HG03039 (cell line): ENCODE results near the gene KRTAP9-7.
"Not testable (repeated sequence)": the region's sequence is repeated elsewhere in the genome, so short reads cannot be mapped to it uniquely, and the experiment has no call there.

Experiments used
- ATAC-seq: cut with Tn5 transposase; IDR thresholded peaks from one replicate; pipeline ENCODE4 v1.9.1; 2021; ENCODE audit warnings: mild to moderate bottlenecking, moderate library complexity; ENCODE audit not compliant: unreplicated experiment

The KRTAP9-7 gene, protein sequence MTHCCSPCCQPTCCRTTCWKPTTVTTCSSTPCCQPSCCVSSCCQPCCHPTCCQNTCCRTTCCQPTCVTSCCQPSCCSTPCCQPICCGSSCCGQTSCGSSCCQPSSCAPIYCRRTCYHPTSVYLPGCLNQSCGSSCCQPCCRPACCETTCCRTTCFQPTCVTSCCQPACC

DNA sequence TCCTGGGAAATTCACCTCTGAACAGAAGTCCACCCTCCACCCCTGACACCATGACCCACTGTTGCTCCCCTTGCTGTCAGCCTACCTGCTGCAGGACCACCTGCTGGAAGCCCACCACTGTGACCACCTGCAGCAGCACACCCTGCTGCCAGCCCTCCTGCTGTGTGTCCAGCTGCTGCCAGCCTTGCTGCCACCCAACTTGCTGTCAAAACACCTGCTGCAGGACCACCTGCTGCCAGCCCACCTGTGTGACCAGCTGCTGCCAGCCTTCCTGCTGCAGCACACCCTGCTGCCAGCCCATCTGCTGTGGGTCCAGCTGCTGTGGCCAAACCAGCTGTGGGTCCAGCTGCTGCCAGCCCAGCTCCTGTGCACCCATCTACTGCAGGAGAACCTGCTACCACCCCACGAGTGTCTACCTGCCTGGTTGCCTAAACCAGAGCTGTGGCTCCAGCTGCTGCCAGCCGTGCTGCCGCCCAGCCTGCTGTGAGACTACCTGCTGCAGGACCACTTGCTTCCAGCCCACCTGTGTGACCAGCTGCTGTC is at the start of gene KRTAP9-7:
KRTAP9-7 (plus strand) TSS at position 51 of the 543 bp plus-strand sequence; CDS start at position 51, 0 bp downstream.
- ATAC-seq: not testable (repeated sequence)

DNA sequence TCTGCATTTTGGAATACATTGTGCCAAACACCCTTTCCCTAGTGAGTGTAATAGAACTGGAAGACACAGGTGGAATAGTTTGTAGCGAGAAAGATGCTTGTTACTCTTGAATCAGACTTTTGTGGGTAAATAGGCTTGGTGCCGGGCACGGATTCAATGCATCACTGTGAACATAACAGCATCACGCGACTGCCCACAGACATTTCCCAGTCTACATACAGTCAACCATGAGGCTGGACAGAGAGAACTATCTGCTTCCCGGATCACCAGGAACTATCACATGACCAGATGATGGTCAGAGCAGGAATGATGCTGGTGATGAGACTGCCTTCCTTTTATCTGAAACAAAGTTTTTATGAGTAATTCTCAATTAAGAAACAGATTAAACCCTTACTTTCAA is 49.4 kb upstream of the KRTAP9-7 start:
- no peak for ATAC-seq

- not testable (repeated sequence) for ATAC-seq
Observed at GRCh38 chr17:41226598-41227095, 48.9 kb upstream of the KRTAP9-7 start, which contains the start of gene KRTAP9-2. TSS of gene KRTAP9-2 (plus strand) at chr17:41226648. CDS start at chr17:41226655, 7 bp downstream.

DNA sequence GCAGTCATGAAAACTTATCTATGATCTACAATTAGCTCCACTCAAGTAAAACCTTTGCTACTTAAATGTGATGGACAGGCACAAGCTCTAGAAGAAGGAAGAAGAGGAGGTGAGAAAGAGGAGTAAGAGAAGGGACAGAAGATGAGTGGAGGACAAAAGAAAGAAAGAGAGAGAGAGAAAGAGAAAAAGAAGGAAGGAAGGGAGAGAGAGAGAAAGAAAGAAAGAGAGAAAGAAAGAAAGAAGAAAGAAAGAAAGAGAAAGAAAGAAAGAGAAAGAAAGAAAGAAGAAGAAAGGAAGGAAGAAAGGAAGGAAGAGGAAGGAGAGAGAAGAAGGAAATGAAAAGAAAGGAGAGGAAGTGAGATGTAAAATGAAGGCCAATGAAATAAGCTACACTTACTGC is 45.4 kb upstream of the KRTAP9-7 start:
- ATAC-seq: no peak

- no peak for ATAC-seq
Observed at GRCh38 chr17:41231731-41232130, 43.8 kb upstream of the KRTAP9-7 start.

DNA sequence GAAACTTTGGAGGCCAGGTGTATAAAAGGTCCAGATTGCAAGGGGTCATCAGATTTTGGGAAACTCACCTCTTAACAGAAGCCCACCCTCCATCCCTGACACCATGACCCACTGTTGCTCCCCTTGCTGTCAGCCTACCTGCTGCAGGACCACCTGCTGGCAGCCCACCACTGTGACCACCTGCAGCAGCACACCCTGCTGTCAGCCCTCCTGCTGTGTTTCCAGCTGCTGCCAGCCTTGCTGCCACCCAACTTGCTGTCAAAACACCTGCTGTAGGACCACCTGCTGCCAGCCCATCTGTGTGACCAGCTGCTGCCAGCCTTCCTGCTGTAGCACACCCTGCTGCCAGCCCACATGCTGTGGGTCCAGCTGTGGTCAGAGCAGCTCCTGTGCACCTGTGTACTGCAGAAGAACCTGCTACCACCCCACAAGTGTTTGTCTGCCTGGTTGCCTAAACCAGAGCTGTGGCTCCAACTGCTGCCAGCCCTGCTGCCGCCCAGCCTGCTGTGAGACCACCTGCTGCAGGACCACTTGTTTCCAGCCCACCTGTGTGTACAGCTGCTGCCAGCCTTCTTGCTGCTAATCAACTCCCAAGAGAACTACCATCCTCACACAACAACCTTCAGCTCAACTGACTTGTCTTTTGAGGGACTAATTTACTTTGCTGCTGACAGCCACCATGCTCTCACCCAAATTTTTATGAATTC is 42.9 kb upstream of the KRTAP9-7 start, which contains the start of gene KRTAP9-3:
KRTAP9-3 (plus strand) TSS at position 51 of the 707 bp plus-strand sequence; CDS start at position 104, 53 bp downstream.
- ATAC-seq: not testable (repeated sequence)

- ATAC-seq: not testable (repeated sequence)
Observed at GRCh38 chr17:41237116-41237515, 38.4 kb upstream of the KRTAP9-7 start.

GRCh38 chr17:41237949-41238437 is 37.5 kb upstream of the KRTAP9-7 start, which contains the start of gene KRTAP9-8:
TSS of gene KRTAP9-8 (plus strand) at chr17:41237999. CDS start at chr17:41238052, 53 bp downstream.
- ATAC-seq: not testable (repeated sequence)

- not testable (repeated sequence) for ATAC-seq
Observed at GRCh38 chr17:41246995-41247787, 28.3 kb upstream of the KRTAP9-7 start.

- not testable (repeated sequence) for ATAC-seq
Observed at GRCh38 chr17:41249637-41250240, 25.8 kb upstream of the KRTAP9-7 start, which contains the start of gene KRTAP9-4. TSS of gene KRTAP9-4 (plus strand) at chr17:41249687. CDS start at chr17:41249721, 34 bp downstream.

DNA sequence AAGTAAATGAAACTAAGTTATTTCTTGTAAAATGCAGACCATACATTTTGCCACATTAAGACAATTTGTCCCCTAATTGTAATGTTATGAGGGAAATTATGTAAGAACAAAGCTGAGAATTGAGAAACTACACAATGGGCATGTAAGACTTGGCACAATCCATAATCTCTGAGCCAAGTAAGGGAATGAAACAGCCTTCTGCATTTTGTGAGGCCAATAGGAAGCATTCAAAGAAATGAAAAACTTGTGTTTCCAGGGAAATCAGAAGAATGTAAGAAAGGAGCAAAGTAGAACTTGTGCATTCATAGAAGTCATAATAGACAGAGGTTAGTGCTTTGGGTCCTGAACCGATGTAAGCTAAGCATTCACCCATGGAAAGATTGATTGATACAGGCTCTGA is 24.2 kb upstream of the KRTAP9-7 start:
- no peak for ATAC-seq

GRCh38 chr17:41254861-41255260 is 20.6 kb upstream of the KRTAP9-7 start:
- ATAC-seq: no peak

DNA sequence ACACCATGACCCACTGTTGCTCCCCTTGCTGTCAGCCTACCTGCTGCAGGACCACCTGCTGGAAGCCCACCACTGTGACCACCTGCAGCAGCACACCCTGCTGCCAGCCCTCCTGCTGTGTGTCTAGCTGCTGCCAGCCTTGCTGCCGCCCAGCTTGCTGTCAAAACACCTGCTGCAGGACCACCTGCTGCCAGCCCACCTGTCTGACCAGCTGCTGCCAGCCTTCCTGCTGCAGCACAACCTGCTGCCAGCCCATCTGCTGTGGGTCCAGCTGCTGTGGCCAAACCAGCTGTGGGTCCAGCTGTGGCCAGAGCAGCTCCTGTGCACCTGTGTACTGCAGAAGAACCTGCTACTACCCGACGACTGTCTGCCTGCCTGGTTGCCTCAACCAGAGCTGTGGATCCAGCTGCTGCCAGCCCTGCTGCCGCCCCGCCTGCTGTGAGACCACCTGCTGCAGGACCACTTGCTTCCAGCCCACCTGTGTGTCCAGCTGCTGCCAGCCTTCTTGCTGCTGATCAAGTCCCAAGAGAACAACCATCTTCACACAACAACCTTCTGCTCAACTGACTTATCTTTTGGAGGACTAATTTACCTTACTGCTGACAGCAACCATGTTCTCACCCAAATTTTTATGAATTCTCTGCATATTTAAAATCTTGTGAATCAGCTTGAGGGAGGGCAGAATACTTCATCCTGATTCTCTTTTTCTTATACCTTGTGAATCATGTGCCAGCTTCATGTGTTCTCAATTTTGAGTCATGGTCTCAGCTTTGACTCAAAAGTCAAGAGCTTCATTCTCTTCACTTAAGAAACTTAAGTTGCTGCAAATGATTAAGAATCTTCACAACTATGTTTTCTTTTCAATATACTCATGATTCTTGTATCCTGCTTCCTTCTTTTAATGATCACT is 19.9 kb upstream of the KRTAP9-7 start, which contains the start of gene KRTAP9-9:
KRTAP9-9 (plus strand) TSS at position 4 of the 910 bp plus-strand sequence.
- ATAC-seq: not testable (repeated sequence)

DNA sequence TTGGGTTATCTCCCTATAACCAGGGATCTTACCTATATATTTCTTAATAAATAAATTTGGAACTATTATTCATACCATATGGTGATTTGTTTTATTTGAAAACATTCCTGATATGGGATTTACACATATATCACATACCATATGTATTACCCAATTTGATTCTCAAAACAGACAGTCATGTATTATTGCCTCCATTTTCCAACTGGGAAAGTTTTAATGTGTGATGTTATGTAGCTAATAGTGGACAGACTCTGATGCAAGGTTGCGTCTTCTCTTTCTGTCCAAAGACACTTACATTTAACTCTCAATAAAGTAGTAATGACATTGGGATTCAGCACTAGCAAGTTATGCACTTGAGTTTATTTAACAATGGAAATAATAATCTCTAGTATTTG is 19.2 kb upstream of the KRTAP9-7 start:
- ATAC-seq: no peak

- ATAC-seq: no peak
Observed at GRCh38 chr17:41258406-41258805, 17.1 kb upstream of the KRTAP9-7 start.

DNA sequence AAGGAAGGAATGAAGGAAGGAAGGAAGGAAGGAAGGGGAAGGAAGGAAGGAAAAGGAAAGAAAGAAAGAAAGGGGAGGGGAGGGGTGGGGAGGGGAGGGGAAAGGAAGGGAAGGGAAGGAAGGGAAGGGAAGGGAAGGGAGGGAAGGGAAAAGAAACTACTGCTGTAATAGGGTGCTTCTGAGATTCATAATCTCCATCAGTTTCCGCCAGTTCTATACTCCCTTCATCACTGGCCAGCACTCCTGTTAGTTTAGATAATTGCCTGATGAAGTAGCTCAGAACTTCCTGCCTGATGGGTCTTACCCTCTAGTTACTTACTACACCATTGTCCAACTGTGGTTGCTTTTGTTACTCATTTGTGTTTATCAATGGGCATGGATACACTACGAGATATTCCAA is 12.3 kb upstream of the KRTAP9-7 start:
- ATAC-seq: no peak

DNA sequence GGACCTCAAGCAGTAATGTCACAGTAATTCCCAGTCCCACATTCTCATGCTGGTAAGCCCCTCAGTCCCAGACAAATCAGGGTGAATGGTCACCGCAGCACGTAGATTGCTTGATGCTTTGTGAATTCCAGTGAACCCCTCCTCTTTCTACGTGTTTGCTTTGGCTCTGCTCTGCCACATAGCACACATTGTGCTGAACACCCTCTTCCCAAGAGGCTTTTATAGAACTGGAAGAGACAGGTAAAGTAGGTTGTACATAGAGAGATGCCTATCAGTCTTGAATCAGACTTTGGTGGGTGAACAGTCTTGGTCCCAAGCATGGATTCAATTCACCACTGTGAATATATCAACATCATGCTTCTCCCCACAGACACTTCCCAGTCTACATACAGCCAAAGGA is 10.9 kb upstream of the KRTAP9-7 start:
- no peak for ATAC-seq

- no peak for ATAC-seq
Observed at GRCh38 chr17:41265078-41265477, 10.4 kb upstream of the KRTAP9-7 start, which contains the start of gene KRTAP9-6. TSS of gene KRTAP9-6 (plus strand) at chr17:41265378. CDS start at chr17:41265378, 0 bp downstream.

DNA sequence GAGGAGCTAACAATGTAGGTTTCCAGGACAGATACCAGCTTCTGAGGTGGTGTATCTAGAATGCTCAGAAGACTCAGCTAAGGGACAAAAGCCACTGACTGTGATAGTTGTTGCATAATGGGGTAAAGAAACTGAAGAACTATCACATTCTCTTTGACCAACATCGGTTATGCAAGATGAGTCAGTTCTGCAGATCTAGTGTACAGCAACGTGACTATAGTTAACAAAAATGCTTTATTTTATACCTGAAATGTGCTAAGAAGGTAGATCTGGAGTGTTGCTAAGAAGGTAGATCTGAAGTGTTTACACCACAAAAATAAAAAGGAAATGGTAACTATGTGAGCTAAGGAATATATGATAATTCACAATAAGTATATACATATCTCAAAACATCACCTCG is 7.8 kb upstream of the KRTAP9-7 start:
- no peak for ATAC-seq
